ENCODE results near the gene TP73.

The TP73 gene

DNA sequence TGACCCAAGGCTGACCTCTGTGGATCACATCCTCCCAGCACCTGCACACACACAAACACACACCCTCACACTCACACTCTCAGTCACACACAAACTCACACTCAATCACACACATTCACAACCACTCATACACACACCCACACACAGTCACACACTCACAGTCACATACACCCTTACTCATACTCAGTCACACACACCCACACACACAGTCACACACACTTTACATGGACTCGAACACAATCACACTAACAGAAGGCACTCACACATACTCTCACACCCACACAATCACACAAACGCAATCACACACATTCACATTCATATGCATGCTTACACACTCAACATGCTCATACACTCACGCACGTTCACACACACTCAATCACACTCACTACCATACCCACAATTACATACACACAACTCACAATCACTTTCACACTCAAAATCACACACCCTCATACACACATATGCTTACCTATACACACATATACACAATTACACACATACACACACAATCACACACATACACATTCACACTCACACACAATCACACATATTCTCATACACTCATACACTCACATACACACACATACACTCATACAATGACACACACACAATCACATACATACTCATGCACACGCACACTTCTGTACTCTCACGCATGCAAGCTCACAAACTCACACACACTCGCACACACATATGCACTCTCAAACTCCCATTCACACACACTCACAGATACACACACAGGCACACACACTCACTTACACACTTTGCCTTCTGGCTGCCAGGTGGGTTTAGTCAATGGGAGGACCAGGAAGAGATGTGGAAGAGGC is 47.1 kb upstream of the TP73 start:
- no peak for TF ChIP-seq TAF1 (IDR thresholded peaks at IDR 0.05; ENCODE audit: borderline replicate concordance, insufficient read depth, low read length)
- TF ChIP-seq FOXP2 (optimal IDR thresholded peaks at IDR 0.05; ENCODE audit: borderline replicate concordance, extremely low read depth, extremely low read length, insufficient read depth) = no peak
- TF ChIP-seq, protein P1, sequence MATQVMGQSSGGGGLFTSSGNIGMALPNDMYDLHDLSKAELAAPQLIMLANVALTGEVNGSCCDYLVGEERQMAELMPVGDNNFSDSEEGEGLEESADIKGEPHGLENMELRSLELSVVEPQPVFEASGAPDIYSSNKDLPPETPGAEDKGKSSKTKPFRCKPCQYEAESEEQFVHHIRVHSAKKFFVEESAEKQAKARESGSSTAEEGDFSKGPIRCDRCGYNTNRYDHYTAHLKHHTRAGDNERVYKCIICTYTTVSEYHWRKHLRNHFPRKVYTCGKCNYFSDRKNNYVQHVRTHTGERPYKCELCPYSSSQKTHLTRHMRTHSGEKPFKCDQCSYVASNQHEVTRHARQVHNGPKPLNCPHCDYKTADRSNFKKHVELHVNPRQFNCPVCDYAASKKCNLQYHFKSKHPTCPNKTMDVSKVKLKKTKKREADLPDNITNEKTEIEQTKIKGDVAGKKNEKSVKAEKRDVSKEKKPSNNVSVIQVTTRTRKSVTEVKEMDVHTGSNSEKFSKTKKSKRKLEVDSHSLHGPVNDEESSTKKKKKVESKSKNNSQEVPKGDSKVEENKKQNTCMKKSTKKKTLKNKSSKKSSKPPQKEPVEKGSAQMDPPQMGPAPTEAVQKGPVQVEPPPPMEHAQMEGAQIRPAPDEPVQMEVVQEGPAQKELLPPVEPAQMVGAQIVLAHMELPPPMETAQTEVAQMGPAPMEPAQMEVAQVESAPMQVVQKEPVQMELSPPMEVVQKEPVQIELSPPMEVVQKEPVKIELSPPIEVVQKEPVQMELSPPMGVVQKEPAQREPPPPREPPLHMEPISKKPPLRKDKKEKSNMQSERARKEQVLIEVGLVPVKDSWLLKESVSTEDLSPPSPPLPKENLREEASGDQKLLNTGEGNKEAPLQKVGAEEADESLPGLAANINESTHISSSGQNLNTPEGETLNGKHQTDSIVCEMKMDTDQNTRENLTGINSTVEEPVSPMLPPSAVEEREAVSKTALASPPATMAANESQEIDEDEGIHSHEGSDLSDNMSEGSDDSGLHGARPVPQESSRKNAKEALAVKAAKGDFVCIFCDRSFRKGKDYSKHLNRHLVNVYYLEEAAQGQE (IDR thresholded peaks at IDR 0.05; ENCODE audit: insufficient read depth in 1 of 2, low read depth in 2 of 2, low read length in 2 of 2) = no peak
- no peak for TF ChIP-seq POLR2AphosphoS5 (IDR thresholded peaks at IDR 0.05; ENCODE audit: low read depth, low read length)
- no peak for TF ChIP-seq SIN3A (IDR thresholded peaks at IDR 0.05; ENCODE audit: borderline replicate concordance, insufficient read depth, low read length)

DNA sequence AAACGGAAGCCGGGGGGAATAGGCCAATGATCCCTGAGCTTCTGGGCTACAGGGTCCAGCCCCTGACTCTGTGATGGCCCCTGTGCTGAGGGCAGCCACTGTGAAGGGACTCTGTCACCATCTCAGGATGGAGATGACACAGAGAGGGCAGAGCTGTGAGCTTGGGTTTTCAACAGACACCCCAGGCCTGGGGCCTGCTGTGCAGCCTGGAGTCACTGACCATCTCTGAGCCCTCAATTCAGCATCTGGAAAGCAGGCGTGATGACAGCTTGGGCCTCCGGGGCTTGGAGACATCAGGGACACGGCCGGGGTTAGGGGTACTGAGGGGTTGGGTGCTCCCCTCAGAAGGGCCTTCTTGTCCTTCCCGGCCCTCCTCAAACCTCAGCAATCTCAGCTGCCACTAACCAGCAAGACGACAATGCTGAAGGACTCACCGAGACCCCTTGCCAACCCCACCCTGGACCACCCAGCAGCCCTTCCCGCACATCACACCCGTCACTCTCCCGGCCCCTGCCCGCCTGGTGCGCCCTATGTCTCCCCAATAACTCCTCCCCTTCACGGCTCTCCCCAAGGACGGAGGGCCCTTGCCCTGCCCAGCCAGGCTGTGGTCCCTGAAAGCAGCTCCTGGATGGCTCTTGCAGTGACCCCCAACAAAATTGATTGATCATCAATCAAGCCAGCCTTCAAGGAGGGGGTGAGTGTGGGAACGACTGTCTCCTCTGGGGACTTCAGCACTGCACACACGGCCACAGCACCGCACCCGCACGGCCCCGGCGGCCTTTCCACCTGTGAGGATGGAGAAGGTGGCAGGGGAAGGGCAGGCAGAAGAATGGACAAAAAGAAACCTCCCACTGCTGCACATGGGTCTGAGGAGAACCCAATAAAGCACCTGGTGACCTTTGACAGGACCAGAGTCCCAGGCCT is 45.3 kb upstream of the TP73 start:
- no peak for TF ChIP-seq TAF1 (IDR thresholded peaks at IDR 0.05; ENCODE audit: borderline replicate concordance, insufficient read depth, low read length)
- no peak for TF ChIP-seq POLR2AphosphoS5 (IDR thresholded peaks at IDR 0.05; ENCODE audit: low read depth, low read length)
- no peak for TF ChIP-seq SIN3A (IDR thresholded peaks at IDR 0.05; ENCODE audit: borderline replicate concordance, insufficient read depth, low read length)
- TF ChIP-seq FOXP2 (optimal IDR thresholded peaks at IDR 0.05; ENCODE audit: borderline replicate concordance, extremely low read depth, extremely low read length, insufficient read depth) = no peak
- TF ChIP-seq, protein P1 (IDR thresholded peaks at IDR 0.05; ENCODE audit: insufficient read depth in 1 of 2, low read depth in 2 of 2, low read length in 2 of 2) = no peak

DNA sequence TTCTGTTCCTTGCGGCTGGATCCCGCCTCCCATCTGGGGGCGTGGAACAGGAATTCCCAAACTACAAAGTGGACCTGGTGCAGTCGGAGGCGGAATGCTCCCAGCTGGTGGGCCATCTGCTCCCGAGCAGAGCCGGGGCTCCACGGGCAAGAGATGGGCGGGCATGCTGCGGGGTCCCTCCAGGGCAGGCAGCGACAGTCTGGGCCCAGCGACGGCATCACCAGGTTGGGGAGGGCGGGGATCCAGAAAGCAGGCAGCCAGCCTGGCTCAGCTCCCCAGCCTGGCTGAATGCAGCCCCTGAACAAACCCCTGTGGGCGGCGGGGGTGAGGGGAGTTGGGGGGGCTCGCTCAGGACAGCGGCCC is 44.6 kb upstream of the TP73 start:
- TF ChIP-seq TAF1 (IDR thresholded peaks at IDR 0.05; ENCODE audit: borderline replicate concordance, insufficient read depth, low read length) (no peak), POLR2AphosphoS5 (IDR thresholded peaks at IDR 0.05; ENCODE audit: low read depth, low read length) (no peak), FOXP2 (optimal IDR thresholded peaks at IDR 0.05; ENCODE audit: borderline replicate concordance, extremely low read depth, extremely low read length, insufficient read depth) (no peak), SIN3A (IDR thresholded peaks at IDR 0.05; ENCODE audit: borderline replicate concordance, insufficient read depth, low read length) (no peak)
- TF ChIP-seq, protein P1 (IDR thresholded peaks at IDR 0.05; ENCODE audit: insufficient read depth in 1 of 2, low read depth in 2 of 2, low read length in 2 of 2) = no peak

DNA sequence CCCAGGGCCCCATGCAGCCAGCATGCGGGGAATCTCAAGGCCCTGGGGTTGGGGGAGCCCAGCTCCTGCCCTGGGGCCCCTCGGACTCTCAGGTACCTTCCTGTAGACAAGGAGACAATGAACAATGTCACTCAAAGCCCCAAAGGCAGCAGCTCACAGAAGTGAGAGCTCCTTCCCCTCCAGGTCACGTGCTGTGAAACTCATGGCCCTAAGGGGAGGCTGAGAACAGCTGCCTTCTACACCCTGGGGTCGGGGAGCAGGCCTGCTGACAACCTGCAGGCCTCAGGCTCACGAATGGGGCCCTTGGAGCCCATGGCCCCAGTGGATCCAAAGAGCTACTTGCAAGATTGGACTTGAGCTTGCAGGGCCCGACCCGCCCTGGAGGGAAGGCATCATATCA is 44.2 kb upstream of the TP73 start:
- TF ChIP-seq, protein P1 (IDR thresholded peaks at IDR 0.05; ENCODE audit: insufficient read depth in 1 of 2, low read depth in 2 of 2, low read length in 2 of 2) = no peak
- no peak for TF ChIP-seq POLR2AphosphoS5 (IDR thresholded peaks at IDR 0.05; ENCODE audit: low read depth, low read length)
- TF ChIP-seq FOXP2 (optimal IDR thresholded peaks at IDR 0.05; ENCODE audit: borderline replicate concordance, extremely low read depth, extremely low read length, insufficient read depth) = no peak
- no peak for TF ChIP-seq TAF1 (IDR thresholded peaks at IDR 0.05; ENCODE audit: borderline replicate concordance, insufficient read depth, low read length)
- TF ChIP-seq SIN3A (IDR thresholded peaks at IDR 0.05; ENCODE audit: borderline replicate concordance, insufficient read depth, low read length) = no peak
